Astrocyte (in vitro differentiated cells and primary cell): ENCODE measurements around the gene ADSS1. TPM values are rescaled to one million over a fixed set of nuclear protein-coding genes. Genes with fewer than 3 reads are reported as not detected.

Source experiments
- DNase-seq: peaks from one replicate; pipeline ENCODE4 v3.0.0-alpha.2; 2010; ENCODE audit warnings: low read depth
- FAIRE-seq: peaks from 2 replicates; lab custom pipeline; 2011; peaks lifted over from hg19 to GRCh38; lab: Jason Lieb, UNC
- H2AFZ ChIP-seq: 2 replicates; pipeline ENCODE4 v1.6.0; 2012; ENCODE audit warnings: low read depth, low read length, inconsistent platforms
- H3K27ac ChIP-seq: 2 replicates; pipeline ENCODE4 v1.5.1; 2011; ENCODE audit warnings: low read depth, low read length, inconsistent platforms
- H3K27me3 ChIP-seq: 2 replicates; pipeline ENCODE4 v1.6.0; 2011; ENCODE audit warnings: low read length, inconsistent platforms; ENCODE audit not compliant: insufficient read depth
- H3K36me3 ChIP-seq: 2 replicates; pipeline ENCODE4 v1.5.1; 2011; ENCODE audit warnings: low read length, inconsistent platforms; ENCODE audit not compliant: insufficient read depth
- H3K4me1 ChIP-seq: 2 replicates; pipeline ENCODE4 v1.5.1; 2011; ENCODE audit warnings: low read length, inconsistent platforms; ENCODE audit not compliant: insufficient read depth
- H3K4me2 ChIP-seq: 2 replicates; pipeline ENCODE4 v1.6.0; 2012; ENCODE audit warnings: low read length, inconsistent platforms
- H3K4me3 ChIP-seq: 2 replicates; pipeline ENCODE4 v1.5.1; 2011; ENCODE audit warnings: low read depth, mild to moderate bottlenecking, low read length, inconsistent platforms; ENCODE audit not compliant: insufficient read depth
- H3K79me2 ChIP-seq: 2 replicates; pipeline ENCODE4 v1.6.0; 2012; ENCODE audit warnings: mild to moderate bottlenecking, low read length, inconsistent platforms; ENCODE audit not compliant: insufficient read depth
- H3K9ac ChIP-seq: 2 replicates; pipeline ENCODE4 v1.6.0; 2012; ENCODE audit warnings: mild to moderate bottlenecking, low read length, inconsistent platforms
- H3K9me3 ChIP-seq: 2 replicates; pipeline ENCODE4 v1.5.1; 2012; ENCODE audit warnings: low read depth, mild to moderate bottlenecking, low read length, inconsistent platforms; ENCODE audit not compliant: insufficient read depth
- H4K20me1 ChIP-seq: 2 replicates; pipeline ENCODE4 v1.6.0; 2012; ENCODE audit warnings: low read length, inconsistent platforms; ENCODE audit not compliant: insufficient read depth
- H3K27ac Mint-ChIP-seq: one replicate; pipeline ENCODE4 v1.8.0; 2021; ENCODE audit warnings: mild to moderate bottlenecking, mixed read lengths; ENCODE audit not compliant: unreplicated experiment
- H3K27me3 Mint-ChIP-seq: one replicate; pipeline ENCODE4 v1.8.0; 2021; ENCODE audit warnings: low read depth, mixed read lengths; ENCODE audit not compliant: unreplicated experiment
- H3K36me3 Mint-ChIP-seq: one replicate; pipeline ENCODE4 v1.8.0; 2021; ENCODE audit warnings: low read depth, mixed read lengths; ENCODE audit not compliant: unreplicated experiment
- H3K4me1 Mint-ChIP-seq: one replicate; pipeline ENCODE4 v1.8.0; 2021; ENCODE audit warnings: low read depth, mixed read lengths; ENCODE audit not compliant: unreplicated experiment
- H3K4me3 Mint-ChIP-seq: one replicate; pipeline ENCODE4 v1.8.0; 2021; ENCODE audit warnings: mild to moderate bottlenecking, moderate library complexity, mixed read lengths; ENCODE audit not compliant: unreplicated experiment
- H3K9me3 Mint-ChIP-seq: one replicate; pipeline ENCODE4 v1.8.0; 2021; ENCODE audit warnings: mild to moderate bottlenecking, mixed read lengths; ENCODE audit not compliant: unreplicated experiment
- EZH2 ChIP-seq: IDR thresholded peaks from 2 replicates; pipeline ENCODE4 v1.6.1; 2012; ENCODE audit warnings: mild to moderate bottlenecking, low read length, inconsistent platforms; ENCODE audit not compliant: insufficient read depth
- total RNA-seq: library from RNA; stranded (reverse); gene quantifications from 2 replicates; pipeline ENCODE4 v1.2.1, GENCODE V29; 2021
- TF ChIP-seq, protein P1 (sequence below): IDR thresholded peaks from 2 replicates; pipeline ENCODE4 v1.5.1; 2011; ENCODE audit warnings: low read depth, mild to moderate bottlenecking, inconsistent platforms, low read length, moderate library complexity; ENCODE audit not compliant: insufficient read depth

Gene ADSS1
- total RNA-seq, 1 donor from 2014 or later = 4.4 TPM

DNA sequence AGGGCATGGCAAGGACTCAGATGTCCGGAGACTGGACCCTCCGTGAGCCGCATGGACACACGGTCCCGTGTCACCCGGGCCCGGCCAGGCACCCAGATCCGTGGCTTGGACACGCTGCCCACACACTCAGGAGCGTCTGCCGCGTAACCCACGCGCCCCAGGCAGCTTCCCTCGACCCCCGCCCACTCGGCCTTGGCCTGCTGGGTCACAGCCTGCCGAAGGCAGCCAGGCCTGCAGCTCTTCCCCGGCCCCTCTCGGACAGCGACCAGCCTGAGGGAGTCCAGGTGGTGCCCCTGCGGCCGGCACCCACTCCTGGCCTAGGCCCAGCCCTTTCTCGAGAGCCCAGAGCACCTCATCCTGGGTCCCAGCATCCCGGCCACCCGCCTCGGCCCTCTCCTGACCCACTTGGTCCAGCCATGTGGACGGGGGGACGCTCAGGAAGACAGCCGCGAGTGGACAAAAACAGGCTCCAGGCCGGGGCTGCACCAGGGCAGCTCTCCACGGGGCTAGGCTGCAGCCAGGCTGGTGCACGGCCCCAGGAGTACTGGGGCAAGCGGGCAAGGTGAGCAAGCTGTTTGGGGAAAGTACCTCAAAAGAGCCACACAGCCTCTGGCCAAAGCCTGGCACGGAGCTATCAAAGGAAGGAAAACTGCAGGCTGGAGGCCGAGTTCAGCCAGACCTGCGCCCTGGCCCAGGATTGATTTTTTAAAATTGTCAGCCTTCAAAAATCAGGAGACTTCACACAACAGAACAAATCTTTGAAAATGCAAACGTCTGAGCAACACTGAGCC, 65.0 kb downstream of the ADSS1 start:
- Histone ChIP-seq H3K36me3 (no peaks in the 10 kb centered on the region), H4K20me1 (peaks cover 100% of the 10 kb centered on the region), H3K9ac (no peak overlapping the region), H3K27me3 (no peaks in the 10 kb centered on the region), H3K9me3 (no peaks in the 10 kb centered on the region), H3K4me1 (peaks cover 8% of the 10 kb centered on the region), H3K4me2 (no peak overlapping the region), H2AFZ (no peak overlapping the region), H3K4me3 (no peak overlapping the region), H3K79me2 (peaks cover 98% of the 10 kb centered on the region), H3K27ac (no peak overlapping the region)
- no peak for DNase-seq
- FAIRE-seq = no peak
- Mint-ChIP-seq H3K36me3 (peaks cover 5% of the 10 kb centered on the region), H3K27me3 (no peaks in the 10 kb centered on the region), H3K27ac (no peak overlapping the region), H3K4me1 (peaks cover 12% of the 10 kb centered on the region), H3K4me3 (no peak overlapping the region), H3K9me3 (no peaks in the 10 kb centered on the region)
- TF ChIP-seq, protein P1, sequence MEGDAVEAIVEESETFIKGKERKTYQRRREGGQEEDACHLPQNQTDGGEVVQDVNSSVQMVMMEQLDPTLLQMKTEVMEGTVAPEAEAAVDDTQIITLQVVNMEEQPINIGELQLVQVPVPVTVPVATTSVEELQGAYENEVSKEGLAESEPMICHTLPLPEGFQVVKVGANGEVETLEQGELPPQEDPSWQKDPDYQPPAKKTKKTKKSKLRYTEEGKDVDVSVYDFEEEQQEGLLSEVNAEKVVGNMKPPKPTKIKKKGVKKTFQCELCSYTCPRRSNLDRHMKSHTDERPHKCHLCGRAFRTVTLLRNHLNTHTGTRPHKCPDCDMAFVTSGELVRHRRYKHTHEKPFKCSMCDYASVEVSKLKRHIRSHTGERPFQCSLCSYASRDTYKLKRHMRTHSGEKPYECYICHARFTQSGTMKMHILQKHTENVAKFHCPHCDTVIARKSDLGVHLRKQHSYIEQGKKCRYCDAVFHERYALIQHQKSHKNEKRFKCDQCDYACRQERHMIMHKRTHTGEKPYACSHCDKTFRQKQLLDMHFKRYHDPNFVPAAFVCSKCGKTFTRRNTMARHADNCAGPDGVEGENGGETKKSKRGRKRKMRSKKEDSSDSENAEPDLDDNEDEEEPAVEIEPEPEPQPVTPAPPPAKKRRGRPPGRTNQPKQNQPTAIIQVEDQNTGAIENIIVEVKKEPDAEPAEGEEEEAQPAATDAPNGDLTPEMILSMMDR = no peak
- TF ChIP-seq EZH2 = no peak

DNA sequence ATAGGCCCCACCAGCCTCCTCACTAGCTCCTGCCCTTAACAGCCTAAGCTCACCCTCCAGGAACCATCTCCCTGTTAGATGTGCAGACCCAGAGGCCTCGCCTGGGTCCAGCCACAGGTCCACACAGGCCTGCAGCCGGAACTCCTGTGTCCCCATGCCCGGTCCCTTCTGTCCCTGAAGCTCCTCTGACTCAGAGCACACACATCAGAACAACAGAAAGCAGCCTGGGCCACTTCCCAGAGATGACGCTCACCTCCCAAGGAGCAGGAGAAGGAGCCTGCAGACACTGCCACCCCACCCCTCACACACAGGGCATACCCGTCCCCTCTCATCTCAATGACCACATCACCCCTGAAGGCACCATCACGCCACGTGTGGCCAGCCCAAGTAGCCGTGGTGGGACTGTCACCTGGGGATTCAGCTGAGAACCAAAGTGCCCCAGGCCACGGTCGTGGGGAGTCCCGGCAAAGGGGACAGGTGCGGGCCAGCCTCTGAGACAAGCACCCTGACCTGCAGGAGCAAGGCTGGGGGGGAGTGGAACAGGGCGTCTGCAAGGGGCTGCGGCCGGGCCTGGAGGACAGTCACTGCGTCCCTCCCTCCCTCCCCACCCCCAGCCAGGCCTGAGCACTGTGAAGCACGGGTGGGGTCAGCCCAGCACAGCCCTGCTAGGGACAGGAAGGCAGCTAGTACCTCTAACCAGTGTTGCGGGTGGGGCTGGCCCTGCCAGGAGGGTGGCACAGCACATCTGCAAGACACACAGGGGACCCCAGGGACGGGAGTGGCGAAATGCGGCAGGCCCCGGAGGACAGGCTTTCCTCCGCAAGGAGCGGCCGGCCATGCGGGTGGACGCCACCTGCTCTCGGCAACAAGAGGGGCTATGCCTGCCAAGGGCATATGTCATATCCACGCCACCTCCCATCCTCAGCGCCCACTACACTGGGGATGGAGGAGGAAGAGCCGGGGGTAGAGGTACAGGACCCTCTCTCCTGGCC, 66.0 kb downstream of the ADSS1 start:
- peaks cover 5% of the 10 kb centered on the region for H3K36me3 Mint-ChIP-seq
- Histone ChIP-seq H3K9me3 (no peaks in the 10 kb centered on the region), H3K4me1 (peaks cover 13% of the 10 kb centered on the region), H2AFZ (no peak overlapping the region), H3K4me2 (no peak overlapping the region), H3K79me2 (peaks cover 98% of the 10 kb centered on the region), H3K27me3 (no peaks in the 10 kb centered on the region), H3K4me3 (no peak overlapping the region), H3K27ac (no peak overlapping the region), H4K20me1 (peaks cover 98% of the 10 kb centered on the region), H3K9ac (no peak overlapping the region), H3K36me3 (no peaks in the 10 kb centered on the region)
- H3K9me3 Mint-ChIP-seq = no peaks in the 10 kb centered on the region
- FAIRE-seq (no peak), DNase-seq (no peak)
- no peak overlapping the region for H3K4me3 Mint-ChIP-seq
- TF ChIP-seq EZH2 = no peak
- TF ChIP-seq, protein P1 = no peak
- H3K27me3 Mint-ChIP-seq = no peaks in the 10 kb centered on the region
- H3K27ac Mint-ChIP-seq = no peak overlapping the region
- peaks cover 12% of the 10 kb centered on the region for H3K4me1 Mint-ChIP-seq
